Inferior parietal cortex (tissue), 1 donor: ENCODE data around the gene PRRG4.
A peak's percentile ranks its signal among the peaks of the same experiment; 100 is the strongest.
"Not testable (repeated sequence)": the region's sequence is repeated elsewhere in the genome, so short reads cannot be mapped to it uniquely, and the experiment has no call there.

ENCODE experiments used
- DNase-seq: peaks from one replicate; pipeline ENCODE4 v3.0.0-alpha.2; 2016; ENCODE audit errors: extremely low spot score

The PRRG4 gene

GRCh38 chr11:32829680-32830412 is at the start of gene PRRG4:
Gene PRRG4 (plus strand): TSS chr11:32829927. CDS start chr11:32830530, 603 bp downstream.
- no peak for DNase-seq

GRCh38 chr11:32780839-32781238 is 48.9 kb upstream of the PRRG4 start:
- DNase-seq: not testable (repeated sequence)

- DNase-seq: no peak
Measured at GRCh38 chr11:32781721-32782120, 48.0 kb upstream of the PRRG4 start.

- DNase-seq: no peak
Measured at GRCh38 chr11:32785262-32785661, 44.5 kb upstream of the PRRG4 start.

- no peak for DNase-seq
Measured at GRCh38 chr11:32786811-32787210, 42.9 kb upstream of the PRRG4 start.

- no peak for DNase-seq
Measured at GRCh38 chr11:32790916-32791315, 38.8 kb upstream of the PRRG4 start.

GRCh38 chr11:32792111-32792947 is 37.4 kb upstream of the PRRG4 start:
- DNase-seq: no peak

- DNase-seq: peak; percentile 84
Measured at GRCh38 chr11:32792948-32793475, 36.7 kb upstream of the PRRG4 start.

GRCh38 chr11:32794439-32794838 is 35.3 kb upstream of the PRRG4 start, which contains the start of gene CCDC73:
Gene CCDC73 (minus strand): TSS chr11:32794662. CDS start chr11:32760243, 34,419 bp downstream.
- no peak for DNase-seq

GRCh38 chr11:32796425-32796824 is 33.3 kb upstream of the PRRG4 start:
- no peak for DNase-seq

- DNase-seq: peak; percentile 56
Measured at GRCh38 chr11:32809313-32809712, 20.4 kb upstream of the PRRG4 start.

GRCh38 chr11:32817181-32817851 is 12.4 kb upstream of the PRRG4 start:
- no peak for DNase-seq

GRCh38 chr11:32817852-32818183 is 11.9 kb upstream of the PRRG4 start:
- no peak for DNase-seq

GRCh38 chr11:32819187-32819586 is 10.5 kb upstream of the PRRG4 start:
- no peak for DNase-seq

- no peak for DNase-seq
Measured at GRCh38 chr11:32820497-32820896, 9.2 kb upstream of the PRRG4 start.

GRCh38 chr11:32821517-32821916 is 8.2 kb upstream of the PRRG4 start:
- DNase-seq: no peak

GRCh38 chr11:32821917-32822560 is 7.7 kb upstream of the PRRG4 start:
- DNase-seq: no peak

- DNase-seq: not testable (repeated sequence)
Measured at GRCh38 chr11:32823617-32824016, 6.1 kb upstream of the PRRG4 start.

- no peak for DNase-seq
Measured at GRCh38 chr11:32826113-32826512, 3.6 kb upstream of the PRRG4 start.

GRCh38 chr11:32827276-32827675 is 2.5 kb upstream of the PRRG4 start:
- DNase-seq: no peak

GRCh38 chr11:32829157-32829679 is 509 bp upstream of the PRRG4 start:
- DNase-seq: no peak

GRCh38 chr11:32830413-32830738 is 649 bp downstream of the PRRG4 start:
- no peak for DNase-seq
